ENCODE measurements around the gene NOD1. TPM values are rescaled to one million over a fixed set of nuclear protein-coding genes. Genes with fewer than 3 reads are reported as not detected.
"Not testable (repeated sequence)": the region's sequence is repeated elsewhere in the genome, so short reads cannot be mapped to it uniquely, and the experiment has no call there.

Gene NOD1
- total RNA-seq, 1 experiment from 2014 or later = 7.0 TPM

- intact Hi-C loops (cut with micrococcal nuclease; ENCODE audit: unreplicated experiment) = loop anchor here (1.0 kb wide), 2 partner anchors 38 to 54 kb away; no protein-coding TSS in a partner anchor
- no peak overlapping the region for H3K4me3 Mint-ChIP-seq (ENCODE audit: unreplicated experiment)
- no TSS peak for BruUV-seq (replicated peaks)
- Histone ChIP-seq H3K36me3 (ENCODE audit: control insufficient read depth, insufficient read depth, low read length) (no peaks in the 10 kb centered on the region), H3K27me3 (replicated peaks; ENCODE audit: control insufficient read depth, insufficient read depth, low read length) (no peaks in the 10 kb centered on the region), H3K9me3 (no peaks in the 10 kb centered on the region), H3K4me1 (peaks cover 10% of the 10 kb centered on the region; the same call in 1 of the 2 replicates), H3K4me3 (ENCODE audit: low read depth, low read length) (no peak overlapping the region)
- H3K27me3 Mint-ChIP-seq (ENCODE audit: insufficient read depth, unreplicated experiment) = no peaks in the 10 kb centered on the region
- POLR2A ChIA-PET = no interaction called here
- H3K4me1 Mint-ChIP-seq (ENCODE audit: low read depth, unreplicated experiment) = peaks cover 20% of the 10 kb centered on the region
- CTCF ChIA-PET = interaction anchor here (0.7 to 4.3 kb wide), 3 partner anchors 12 to 235 kb away, joined by 3 to 20 read pairs (median 4); no protein-coding TSS in a partner anchor
- no peak overlapping the region for H3K27ac Mint-ChIP-seq (ENCODE audit: unreplicated experiment)
- TF ChIP-seq, protein P1, sequence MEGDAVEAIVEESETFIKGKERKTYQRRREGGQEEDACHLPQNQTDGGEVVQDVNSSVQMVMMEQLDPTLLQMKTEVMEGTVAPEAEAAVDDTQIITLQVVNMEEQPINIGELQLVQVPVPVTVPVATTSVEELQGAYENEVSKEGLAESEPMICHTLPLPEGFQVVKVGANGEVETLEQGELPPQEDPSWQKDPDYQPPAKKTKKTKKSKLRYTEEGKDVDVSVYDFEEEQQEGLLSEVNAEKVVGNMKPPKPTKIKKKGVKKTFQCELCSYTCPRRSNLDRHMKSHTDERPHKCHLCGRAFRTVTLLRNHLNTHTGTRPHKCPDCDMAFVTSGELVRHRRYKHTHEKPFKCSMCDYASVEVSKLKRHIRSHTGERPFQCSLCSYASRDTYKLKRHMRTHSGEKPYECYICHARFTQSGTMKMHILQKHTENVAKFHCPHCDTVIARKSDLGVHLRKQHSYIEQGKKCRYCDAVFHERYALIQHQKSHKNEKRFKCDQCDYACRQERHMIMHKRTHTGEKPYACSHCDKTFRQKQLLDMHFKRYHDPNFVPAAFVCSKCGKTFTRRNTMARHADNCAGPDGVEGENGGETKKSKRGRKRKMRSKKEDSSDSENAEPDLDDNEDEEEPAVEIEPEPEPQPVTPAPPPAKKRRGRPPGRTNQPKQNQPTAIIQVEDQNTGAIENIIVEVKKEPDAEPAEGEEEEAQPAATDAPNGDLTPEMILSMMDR (IDR thresholded peaks at IDR 0.05; ENCODE audit: insufficient read depth in 1 of 2, low read depth in 1 of 2, low read length in 1 of 2, severe bottlenecking in 1 of 2, unreplicated experiment in 1 of 2) = peak; percentile 57 to 78
- no peaks in the 10 kb centered on the region for H3K9me3 Mint-ChIP-seq (ENCODE audit: unreplicated experiment)
- DNase-seq = peak in 1 of 2 experiments; percentile 38
- no peaks in the 10 kb centered on the region for H3K36me3 Mint-ChIP-seq (ENCODE audit: insufficient read depth, unreplicated experiment)
Observed at GRCh38 chr7:30510124-30511075, 31.8 kb upstream of the NOD1 start.

- CTCF ChIA-PET = interaction anchor here (1.2 to 4.3 kb wide), 2 partner anchors 13 to 55 kb away, joined by 4 to 20 read pairs; no protein-coding TSS in a partner anchor
- H3K36me3 ChIP-seq (ENCODE audit: control insufficient read depth, insufficient read depth, low read length); H3K9me3 ChIP-seq; H3K27ac Mint-ChIP-seq (ENCODE audit: unreplicated experiment); H3K27me3 ChIP-seq (replicated peaks; ENCODE audit: control insufficient read depth, insufficient read depth, low read length); DNase-seq; H3K9me3 Mint-ChIP-seq (ENCODE audit: unreplicated experiment); H3K27me3 Mint-ChIP-seq (ENCODE audit: insufficient read depth, unreplicated experiment); H3K4me3 ChIP-seq (ENCODE audit: low read depth, low read length); POLR2A ChIA-PET; H3K36me3 Mint-ChIP-seq (ENCODE audit: insufficient read depth, unreplicated experiment); intact Hi-C loops (cut with micrococcal nuclease; ENCODE audit: unreplicated experiment); H3K4me3 Mint-ChIP-seq (ENCODE audit: unreplicated experiment); BruUV-seq (replicated peaks): not testable (repeated sequence)
- peaks cover 20% of the 10 kb centered on the region for H3K4me1 Mint-ChIP-seq (ENCODE audit: low read depth, unreplicated experiment)
- peaks cover 10% of the 10 kb centered on the region; the same call in 1 of the 2 replicates for H3K4me1 ChIP-seq
Observed at GRCh38 chr7:30509171-30509857, 30.7 kb upstream of the NOD1 start.

DNA sequence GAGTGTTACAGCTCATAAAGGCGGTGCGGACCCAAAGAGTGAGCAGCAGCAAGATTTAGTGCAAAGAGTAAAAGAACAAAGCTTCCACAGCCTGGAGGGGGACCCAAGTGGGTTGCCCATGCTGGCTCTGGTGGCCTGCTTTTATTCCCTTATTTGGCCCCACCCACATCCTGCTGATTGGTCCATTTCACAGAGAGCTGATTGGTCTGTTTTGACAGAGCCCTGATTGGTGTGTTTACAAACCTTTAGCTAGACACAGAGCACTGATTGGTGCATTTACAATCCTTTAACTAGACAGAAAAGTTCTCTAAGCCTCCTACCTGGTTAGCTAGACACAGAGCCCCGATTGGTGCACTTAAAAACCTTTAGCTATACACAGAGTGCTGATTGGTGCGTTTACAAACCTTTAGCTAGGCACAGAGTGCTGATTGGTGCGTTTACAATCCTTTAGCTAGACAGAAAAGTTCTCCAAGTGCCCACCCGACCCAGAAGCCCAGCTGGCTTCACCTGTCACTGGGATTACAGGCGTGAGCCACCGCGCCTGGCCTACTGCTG, 28.8 kb upstream of the NOD1 start:
- H3K27me3 Mint-ChIP-seq (ENCODE audit: insufficient read depth, unreplicated experiment); H3K36me3 ChIP-seq (ENCODE audit: control insufficient read depth, insufficient read depth, low read length); H3K9me3 Mint-ChIP-seq (ENCODE audit: unreplicated experiment); H3K27me3 ChIP-seq (replicated peaks; ENCODE audit: control insufficient read depth, insufficient read depth, low read length); H3K9me3 ChIP-seq; H3K4me3 ChIP-seq (ENCODE audit: low read depth, low read length); POLR2A ChIA-PET; H3K4me3 Mint-ChIP-seq (ENCODE audit: unreplicated experiment); DNase-seq; CTCF ChIA-PET; intact Hi-C loops (cut with micrococcal nuclease; ENCODE audit: unreplicated experiment); BruUV-seq (replicated peaks); H3K27ac Mint-ChIP-seq (ENCODE audit: unreplicated experiment): not testable (repeated sequence)
- H3K4me1 ChIP-seq = peaks cover 10% of the 10 kb centered on the region; the same call in 1 of the 2 replicates
- H3K4me1 Mint-ChIP-seq (ENCODE audit: low read depth, unreplicated experiment) = peaks cover 34% of the 10 kb centered on the region
- peaks cover 11% of the 10 kb centered on the region for H3K36me3 Mint-ChIP-seq (ENCODE audit: insufficient read depth, unreplicated experiment)
